NCI-H1048 (cell line): Measurements from ENCODE around the gene MAGEA2.
"Not testable (repeated sequence)": the region's sequence is repeated elsewhere in the genome, so short reads cannot be mapped to it uniquely, and the experiment has no call there.

Experiments used
- DNase-seq: peaks from one replicate; lab custom pipeline; 2025; lab: John Stamatoyannopoulos, UW

Gene MAGEA2

DNA sequence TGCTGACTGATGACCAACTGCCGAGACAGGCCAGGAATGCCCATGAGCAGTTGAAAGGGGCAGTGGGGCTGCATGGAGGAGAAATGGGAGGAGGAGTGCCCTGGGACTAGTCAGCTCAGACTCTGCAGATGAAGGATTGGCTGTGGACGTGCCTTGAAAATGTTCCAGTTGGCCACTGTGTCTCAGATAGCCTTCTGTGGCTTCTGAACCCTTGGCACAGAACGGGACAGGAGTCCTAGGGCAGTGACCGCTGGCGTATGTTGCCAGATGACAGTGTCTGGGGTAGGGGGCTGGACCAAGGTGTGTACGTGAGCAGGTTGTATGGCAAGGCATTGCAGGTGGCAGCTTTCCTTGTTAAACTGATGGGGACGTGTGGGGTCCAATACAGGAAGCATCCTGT, 47.1 kb downstream of the MAGEA2 start:
- DNase-seq: not testable (repeated sequence)

DNA sequence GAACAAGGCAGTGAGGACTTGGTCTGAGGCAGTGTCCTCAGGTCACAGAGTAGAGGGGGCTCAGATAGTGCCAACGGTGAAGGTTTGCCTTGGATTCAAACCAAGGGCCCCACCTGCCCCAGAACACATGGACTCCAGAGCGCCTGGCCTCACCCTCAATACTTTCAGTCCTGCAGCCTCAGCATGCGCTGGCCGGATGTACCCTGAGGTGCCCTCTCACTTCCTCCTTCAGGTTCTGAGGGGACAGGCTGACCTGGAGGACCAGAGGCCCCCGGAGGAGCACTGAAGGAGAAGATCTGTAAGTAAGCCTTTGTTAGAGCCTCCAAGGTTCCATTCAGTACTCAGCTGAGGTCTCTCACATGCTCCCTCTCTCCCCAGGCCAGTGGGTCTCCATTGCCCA, 53.3 kb downstream of the MAGEA2 start:
- not testable (repeated sequence) for DNase-seq
